Thyroid gland (tissue), 4 donors: Measurements from ENCODE around the gene SCAMP3. TPM values are rescaled to one million over a fixed set of nuclear protein-coding genes. Genes with fewer than 3 reads are reported as not detected.
A peak's percentile ranks its signal among the peaks of the same experiment; 100 is the strongest.
"Not testable (repeated sequence)": the region's sequence is repeated elsewhere in the genome, so short reads cannot be mapped to it uniquely, and the experiment has no call there.

ENCODE experiments used
- DNase-seq, 2 donors: peaks; one replicate each; pipeline ENCODE4 v3.0.0-alpha.2; 2019
- H3K27ac ChIP-seq, 3 donors: fragments of 200-600 bp; sonication (generic); 1 replicate in 2 of 3; 2 replicates in 1 of 3; pipeline ENCODE4 v1.5.1; 2016 to 2019; ENCODE audit warnings: mild to moderate bottlenecking in 1 of 3, moderate library complexity in 1 of 3
- H3K27me3 ChIP-seq: fragments of 200-600 bp; sonication (generic); one replicate; pipeline ENCODE4 v1.5.1; 2019
- H3K36me3 ChIP-seq, 2 donors: fragments of 200-600 bp; sonication (generic); one replicate each; pipeline ENCODE4 v1.5.1; 2016 to 2019
- H3K4me1 ChIP-seq, 2 donors: fragments of 200-600 bp; sonication (generic); one replicate each; pipeline ENCODE4 v1.5.1; 2017 to 2019
- H3K4me3 ChIP-seq, 3 donors: fragments of 200-600 bp; sonication (generic); replicated peaks in 1 of 3; 1 replicate in 2 of 3; 2 replicates in 1 of 3; pipeline ENCODE4 v1.5.1; 2016; ENCODE audit warnings: mild to moderate bottlenecking in 1 of 3
- H3K9me3 ChIP-seq: fragments of 200-600 bp; sonication (generic); one replicate; pipeline ENCODE4 v1.5.1; 2017
- CTCF ChIP-seq, 6 experiments: fragments of 200-600 bp in 3 of 6; fragments of 450-650 bp in 3 of 6; sonication (generic) in 3 of 6; IDR thresholded peaks; one replicate each; pipeline ENCODE4 v1.5.1; 2016 to 2019; ENCODE audit warnings: antibody characterized with exemption in 6 of 6, mild to moderate bottlenecking in 2 of 6, inconsistent platforms in 1 of 6, moderate library complexity in 1 of 6
- POLR2A ChIP-seq, 2 donors: fragments of 450-650 bp; IDR thresholded peaks; one replicate each; pipeline ENCODE4 v1.6.1; 2017; ENCODE audit warnings: antibody characterized with exemption in 2 of 2, mild to moderate bottlenecking in 2 of 2, moderate library complexity in 1 of 2
- WGBS, 2 donors: methylation state at CpG; one replicate each; pipeline ENCODE4 v1.1.5; 2017; 5-methylcytosine and 5-hydroxymethylcytosine counted together
- intact Hi-C: fragments of 100-400 bp; cut with DNase I; formaldehyde crosslinking; loops from one replicate; pipeline ENCODE4 v1.15.1; 2023
- total RNA-seq, 4 donors: library from RNA; depleted of rRNA; stranded (reverse); fragments of >200 nt; gene quantifications; one replicate each; pipeline ENCODE4 v1.2.3, GENCODE V29; 2016

The SCAMP3 gene
- total RNA-seq, 4 donors from 2014 or later: 51.9 to 73.5 (median 62.7) TPM

- 80 to 85% methylated on average over 7 of the region's 7 CpGs for WGBS, 2 donors
- TF ChIP-seq CTCF (IDR thresholded peaks at IDR 0.05): no peak
- TF ChIP-seq POLR2A (IDR thresholded peaks at IDR 0.05): no peak
- DNase-seq: no peak
- no peaks in the 10 kb centered on the region for H3K9me3 ChIP-seq
- intact Hi-C loops: no loop called here
- H3K27me3 ChIP-seq: no peaks in the 10 kb centered on the region
- H3K36me3 ChIP-seq: no peaks in the 10 kb centered on the region
- no peak overlapping the region for H3K4me3 ChIP-seq
- H3K27ac ChIP-seq: no peak overlapping the region
- peaks cover 29 to 35% of the 10 kb centered on the region in 2 donors for H3K4me1 ChIP-seq
Observed at GRCh38 chr1:155223047-155223446, 39.1 kb downstream of the SCAMP3 start.

DNA sequence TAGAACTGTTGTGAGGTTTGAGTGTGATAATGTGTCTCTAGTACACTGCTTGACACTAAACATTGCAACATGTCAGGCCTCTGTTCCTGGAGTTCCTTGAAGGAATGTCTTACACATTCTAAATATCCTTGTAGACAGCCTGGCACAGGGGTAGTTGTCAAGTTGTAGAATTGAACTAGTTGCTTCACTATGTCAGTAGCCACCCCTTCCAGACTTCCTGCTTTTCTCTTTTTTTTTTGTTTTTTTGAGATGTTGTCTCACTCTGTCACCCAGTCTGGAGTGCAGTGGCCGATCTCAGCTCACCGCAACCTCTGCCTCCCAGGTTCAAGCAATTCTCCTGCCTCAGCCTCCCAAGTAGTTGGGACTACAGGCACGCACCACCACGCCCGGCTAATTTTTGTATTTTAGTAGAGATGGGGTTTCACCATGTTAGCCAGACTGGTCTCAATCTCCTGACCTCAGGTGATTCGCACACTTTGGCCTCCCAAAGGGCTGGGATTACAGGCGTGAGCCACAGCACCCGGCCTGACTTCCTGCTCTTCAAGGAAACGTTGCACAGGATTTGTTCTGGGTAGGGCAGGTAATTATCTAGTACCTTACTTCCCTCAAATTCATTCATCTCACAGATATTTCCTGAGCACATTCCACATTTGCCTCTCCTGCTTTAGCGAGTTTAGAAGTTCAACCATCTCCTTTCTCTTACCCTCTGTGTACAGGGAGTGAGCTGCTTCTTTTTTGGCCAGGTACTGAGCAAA, 41.8 kb downstream of the SCAMP3 start:
- H3K27ac ChIP-seq, H3K9me3 ChIP-seq, H3K4me3 ChIP-seq, DNase-seq, H3K36me3 ChIP-seq, H3K27me3 ChIP-seq, intact Hi-C loops: not testable (repeated sequence)
- peaks cover 15 to 17% of the 10 kb centered on the region in 2 donors for H3K4me1 ChIP-seq
- 92 to 93% methylated on average over 10 of the region's 10 CpGs for WGBS, 2 donors

DNA sequence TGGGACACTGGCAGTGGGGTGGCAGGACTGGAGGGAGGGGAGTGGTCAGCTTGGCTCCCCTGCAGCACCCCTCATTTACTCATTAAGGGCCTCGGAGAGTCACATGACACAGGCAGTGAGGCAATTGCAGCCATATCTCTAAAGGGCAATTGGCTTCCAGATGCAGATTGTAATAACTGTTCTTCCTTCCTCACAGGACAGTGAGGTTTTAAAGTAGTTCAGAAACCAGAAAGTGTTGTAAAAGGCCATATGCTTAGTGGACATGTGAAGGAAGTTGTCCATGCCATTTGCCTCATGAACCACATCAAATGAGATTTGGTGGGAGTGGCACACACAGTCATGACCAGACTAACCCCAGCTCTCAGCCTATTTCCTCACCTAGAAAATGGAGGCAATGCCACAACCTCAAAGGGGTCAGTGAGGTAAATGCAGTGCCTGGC, 42.5 kb downstream of the SCAMP3 start:
- no peaks in the 10 kb centered on the region for H3K27me3 ChIP-seq
- intact Hi-C loops: no loop called here
- H3K36me3 ChIP-seq: no peaks in the 10 kb centered on the region
- no peak overlapping the region for H3K27ac ChIP-seq
- H3K4me3 ChIP-seq: no peak overlapping the region
- 0 to 29% methylated on average over 1 of the region's 1 CpG for WGBS, 2 donors
- TF ChIP-seq CTCF (IDR thresholded peaks at IDR 0.05): no peak
- TF ChIP-seq POLR2A (IDR thresholded peaks at IDR 0.05): no peak
- DNase-seq: peak; percentile 48 to 55
- no peaks in the 10 kb centered on the region for H3K9me3 ChIP-seq
- peaks cover 12 to 13% of the 10 kb centered on the region in 2 donors for H3K4me1 ChIP-seq

- peak; percentile 53 to 64 for DNase-seq
- WGBS, 2 donors: 32 to 41% methylated on average over 7 of the region's 7 CpGs
- H3K36me3 ChIP-seq: no peaks in the 10 kb centered on the region
- H3K4me3 ChIP-seq: no peak overlapping the region
- no peak overlapping the region for H3K27ac ChIP-seq
- no peak for TF ChIP-seq POLR2A (IDR thresholded peaks at IDR 0.05)
- TF ChIP-seq CTCF (IDR thresholded peaks at IDR 0.05): no peak
- H3K4me1 ChIP-seq: peaks cover 8 to 9% of the 10 kb centered on the region in 2 donors
- no peaks in the 10 kb centered on the region for H3K27me3 ChIP-seq
- H3K9me3 ChIP-seq: no peaks in the 10 kb centered on the region
- intact Hi-C loops: no loop called here
Observed at GRCh38 chr1:155218854-155219591, 43.1 kb downstream of the SCAMP3 start.

DNA sequence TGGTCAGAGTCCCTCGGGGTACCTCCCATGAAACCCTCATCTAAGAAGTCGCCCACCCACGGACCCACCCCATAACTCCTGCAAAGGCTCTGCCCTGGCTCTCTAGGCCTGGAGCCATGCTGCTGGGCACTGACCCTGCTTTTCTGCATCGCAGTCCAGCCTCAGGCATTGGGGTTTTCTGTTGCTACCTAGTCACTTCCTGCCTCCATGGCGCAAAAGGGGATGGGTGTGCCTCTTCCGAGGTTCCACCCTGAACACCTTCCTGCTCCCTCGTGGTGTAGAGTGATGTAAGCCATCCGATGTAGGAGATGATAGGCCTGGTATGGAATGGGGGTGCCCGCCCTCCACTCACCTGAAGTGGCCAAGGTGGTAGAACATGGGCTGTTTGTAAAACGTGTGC, 47.5 kb downstream of the SCAMP3 start:
- H3K4me1 ChIP-seq, H3K9me3 ChIP-seq, DNase-seq, intact Hi-C loops, H3K27me3 ChIP-seq, H3K27ac ChIP-seq, H3K4me3 ChIP-seq, H3K36me3 ChIP-seq: not testable (repeated sequence)
- WGBS, 2 donors: 80 to 100% methylated on average over 1 to 7 of the region's 10 CpGs

GRCh38 chr1:155212051-155212440, 50.1 kb downstream of the SCAMP3 start:
- 84% methylated on average over 5 of the region's 7 CpGs; no CpG with 5 or more reads in 1 of the 2 donors for WGBS, 2 donors

DNA sequence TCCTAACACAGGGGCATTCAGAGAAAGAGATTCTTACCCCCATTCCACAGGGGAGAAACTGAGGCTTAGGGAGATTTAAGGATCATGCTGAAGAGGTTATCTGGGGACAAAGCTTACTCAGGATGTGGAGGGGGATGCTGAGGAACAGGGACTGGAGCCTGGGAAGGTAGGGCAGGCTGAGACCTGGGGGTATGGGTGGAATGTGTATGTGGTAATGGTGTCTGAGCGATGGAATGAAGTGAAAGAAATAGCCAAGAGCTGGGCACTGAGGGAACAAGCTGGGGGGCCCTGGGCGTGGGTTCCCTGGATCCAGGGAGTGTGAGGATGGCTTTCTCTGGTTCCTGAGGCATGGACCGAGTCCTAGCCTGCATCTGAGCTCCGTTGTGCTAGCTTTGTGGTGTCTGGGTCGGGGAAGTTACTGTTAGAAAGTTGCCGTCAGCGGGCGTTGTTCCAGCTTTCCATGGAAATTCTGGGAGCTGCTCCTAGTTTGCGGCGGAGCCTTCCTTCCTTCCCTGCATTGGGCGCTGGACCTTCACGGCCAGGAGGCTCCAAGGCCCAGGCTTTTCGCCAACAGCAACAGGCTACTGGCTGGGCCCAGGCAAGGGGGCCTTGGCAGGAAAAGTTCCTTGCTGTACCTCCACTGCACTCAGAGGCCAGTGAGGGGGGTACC, 50.6 kb downstream of the SCAMP3 start:
- DNase-seq, intact Hi-C loops, H3K27ac ChIP-seq, H3K36me3 ChIP-seq, H3K9me3 ChIP-seq, H3K4me3 ChIP-seq, H3K27me3 ChIP-seq: not testable (repeated sequence)
- H3K4me1 ChIP-seq: peaks cover 23 to 24% of the 10 kb centered on the region in 2 donors
- 66 to 79% methylated on average over 8 to 10 of the region's 13 CpGs for WGBS, 2 donors

More at GRCh38 chr1:155212051-155212440, 50.1 kb downstream of the SCAMP3 start:
- H3K27ac ChIP-seq, DNase-seq, H3K36me3 ChIP-seq, H3K9me3 ChIP-seq, H3K4me3 ChIP-seq, intact Hi-C loops, H3K27me3 ChIP-seq: not testable (repeated sequence)
- peaks cover 19 to 21% of the 10 kb centered on the region in 2 donors for H3K4me1 ChIP-seq
